Liver (tissue), 3 donors: ENCODE results near the gene AKR1C1.

Source experiments
- ATF3 ChIP-seq: IDR thresholded peaks from 2 replicates; pipeline ENCODE4 v1.6.1; 2016; ENCODE audit warnings: antibody characterized with exemption
- CTCF ChIP-seq: fragments of 150-350 bp; IDR thresholded peaks from 2 replicates; pipeline ENCODE4 v1.5.1; 2017; ENCODE audit warnings: improper control_type of control experiment, low read depth, low read length; ENCODE audit not compliant: missing input control
- GABPA ChIP-seq, 2 donors: IDR thresholded peaks in 1 of 2; conservative IDR thresholded peaks in 1 of 2; 2 replicates each; pipeline ENCODE4 v1.6.1; 2016; ENCODE audit warnings: antibody characterized with exemption in 2 of 2, mild to moderate bottlenecking in 1 of 2, moderate library complexity in 1 of 2
- HNF4G ChIP-seq: IDR thresholded peaks from 2 replicates; pipeline ENCODE4 v1.6.1; 2016; ENCODE audit warnings: antibody characterized with exemption
- RAD21 ChIP-seq, 2 donors: IDR thresholded peaks; 2 replicates each; pipeline ENCODE4 v1.6.1; 2016; ENCODE audit warnings: antibody characterized with exemption in 2 of 2, mild to moderate bottlenecking in 2 of 2
- SP1 ChIP-seq: IDR thresholded peaks from 2 replicates; pipeline ENCODE4 v1.6.1; 2018; ENCODE audit warnings: antibody characterized with exemption, mild to moderate bottlenecking
- TAF1 ChIP-seq: conservative IDR thresholded peaks from 2 replicates; pipeline ENCODE4 v1.6.1; 2016; ENCODE audit warnings: antibody characterized with exemption, mild to moderate bottlenecking
- ZBTB33 ChIP-seq: IDR thresholded peaks from 2 replicates; pipeline ENCODE4 v1.6.1; 2016; ENCODE audit warnings: antibody characterized with exemption
- donor health status: healthy.
- donor health status: healthy.

- TF ChIP-seq CTCF (no peak), SP1 (no peak), GABPA (IDR thresholded peaks at IDR 0.05 in 1 of 2, conservative IDR thresholded peaks at IDR 0.05 in 1 of 2) (no peak), ZBTB33 (no peak), RAD21 (IDR thresholded peaks at IDR 0.05) (no peak), TAF1 (no peak), ATF3 (no peak), HNF4G (no peak)
These were observed 36.8 kb upstream of the AKR1C1 start for GRCh38 chr10:4926400-4926799.
